ENCODE results near the gene ARHGAP6.

The ARHGAP6 gene

DNA sequence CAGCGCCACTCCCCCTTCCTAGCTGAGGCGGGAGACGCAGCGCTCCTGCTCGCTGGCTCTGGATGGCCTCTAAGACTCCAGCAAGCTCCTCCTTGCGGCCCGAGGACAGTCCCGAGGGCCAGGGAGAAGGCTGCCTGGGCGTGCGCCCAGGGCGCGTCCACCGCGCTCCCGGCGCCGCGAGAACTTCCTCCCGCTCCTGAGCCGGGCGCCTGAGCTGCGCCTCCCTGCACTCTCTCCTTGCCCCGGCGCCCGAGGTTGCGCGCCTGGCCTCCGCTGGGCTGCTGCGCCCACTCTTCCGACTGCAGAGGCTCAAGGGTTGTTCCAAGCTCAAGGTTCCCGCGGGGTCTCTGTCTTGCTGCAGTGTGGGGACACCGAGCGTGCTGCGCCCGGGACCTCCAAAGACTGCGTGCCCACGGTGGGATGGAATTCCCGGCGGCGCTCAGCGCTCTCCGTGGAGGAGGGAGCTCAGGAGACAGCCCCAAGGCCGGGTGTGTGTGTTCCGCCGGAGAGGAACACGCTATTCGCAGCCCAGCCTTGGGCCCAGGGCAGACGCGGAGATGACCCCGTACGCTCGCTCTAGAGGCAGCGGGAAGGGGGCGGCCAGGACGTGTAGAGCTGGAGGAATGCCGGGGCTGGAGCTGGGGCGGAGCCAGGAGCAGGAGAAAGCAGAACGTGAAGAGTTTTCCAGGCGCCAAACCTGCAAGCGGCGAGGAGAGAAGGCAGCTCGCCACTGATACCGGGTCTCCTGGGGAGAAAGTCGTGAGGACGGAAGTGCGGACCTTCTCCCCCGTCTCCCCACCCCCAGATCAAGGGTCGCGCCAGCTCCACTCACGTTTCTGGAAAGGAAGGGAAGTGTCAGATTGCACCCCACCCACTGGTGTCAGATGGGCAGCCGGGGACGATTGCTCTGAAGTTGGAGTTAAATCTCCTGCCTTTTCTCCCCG, at the start of gene ARHGAP6:
ARHGAP6 (minus strand) TSS at position 753 of the 944 bp plus-strand sequence. CDS start 1,092 bp downstream, outside the sequence.
- DNase-seq (ENCODE audit: low read depth), result no peak
- H3K4me3 ChIP-seq (ENCODE audit: low read depth, low read length), result no peak within 1 kb of the TSS
- TF ChIP-seq, protein P1, sequence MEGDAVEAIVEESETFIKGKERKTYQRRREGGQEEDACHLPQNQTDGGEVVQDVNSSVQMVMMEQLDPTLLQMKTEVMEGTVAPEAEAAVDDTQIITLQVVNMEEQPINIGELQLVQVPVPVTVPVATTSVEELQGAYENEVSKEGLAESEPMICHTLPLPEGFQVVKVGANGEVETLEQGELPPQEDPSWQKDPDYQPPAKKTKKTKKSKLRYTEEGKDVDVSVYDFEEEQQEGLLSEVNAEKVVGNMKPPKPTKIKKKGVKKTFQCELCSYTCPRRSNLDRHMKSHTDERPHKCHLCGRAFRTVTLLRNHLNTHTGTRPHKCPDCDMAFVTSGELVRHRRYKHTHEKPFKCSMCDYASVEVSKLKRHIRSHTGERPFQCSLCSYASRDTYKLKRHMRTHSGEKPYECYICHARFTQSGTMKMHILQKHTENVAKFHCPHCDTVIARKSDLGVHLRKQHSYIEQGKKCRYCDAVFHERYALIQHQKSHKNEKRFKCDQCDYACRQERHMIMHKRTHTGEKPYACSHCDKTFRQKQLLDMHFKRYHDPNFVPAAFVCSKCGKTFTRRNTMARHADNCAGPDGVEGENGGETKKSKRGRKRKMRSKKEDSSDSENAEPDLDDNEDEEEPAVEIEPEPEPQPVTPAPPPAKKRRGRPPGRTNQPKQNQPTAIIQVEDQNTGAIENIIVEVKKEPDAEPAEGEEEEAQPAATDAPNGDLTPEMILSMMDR (IDR thresholded peaks at IDR 0.05; ENCODE audit: control insufficient read depth, extremely low read depth, insufficient read depth), result no peak

- no peak overlapping the region for H3K4me3 ChIP-seq (ENCODE audit: low read depth, low read length)
- DNase-seq (ENCODE audit: low read depth), result no peak
- TF ChIP-seq, protein P1 (IDR thresholded peaks at IDR 0.05; ENCODE audit: control insufficient read depth, extremely low read depth, insufficient read depth), result no peak
Measured at GRCh38 chrX:11704725-11705495, 39.2 kb upstream of the ARHGAP6 start.

GRCh38 chrX:11703855-11704254, 38.1 kb upstream of the ARHGAP6 start:
- no peak for DNase-seq (ENCODE audit: low read depth)
- TF ChIP-seq, protein P1 (IDR thresholded peaks at IDR 0.05; ENCODE audit: control insufficient read depth, extremely low read depth, insufficient read depth), result no peak
- no peak overlapping the region for H3K4me3 ChIP-seq (ENCODE audit: low read depth, low read length)

DNA sequence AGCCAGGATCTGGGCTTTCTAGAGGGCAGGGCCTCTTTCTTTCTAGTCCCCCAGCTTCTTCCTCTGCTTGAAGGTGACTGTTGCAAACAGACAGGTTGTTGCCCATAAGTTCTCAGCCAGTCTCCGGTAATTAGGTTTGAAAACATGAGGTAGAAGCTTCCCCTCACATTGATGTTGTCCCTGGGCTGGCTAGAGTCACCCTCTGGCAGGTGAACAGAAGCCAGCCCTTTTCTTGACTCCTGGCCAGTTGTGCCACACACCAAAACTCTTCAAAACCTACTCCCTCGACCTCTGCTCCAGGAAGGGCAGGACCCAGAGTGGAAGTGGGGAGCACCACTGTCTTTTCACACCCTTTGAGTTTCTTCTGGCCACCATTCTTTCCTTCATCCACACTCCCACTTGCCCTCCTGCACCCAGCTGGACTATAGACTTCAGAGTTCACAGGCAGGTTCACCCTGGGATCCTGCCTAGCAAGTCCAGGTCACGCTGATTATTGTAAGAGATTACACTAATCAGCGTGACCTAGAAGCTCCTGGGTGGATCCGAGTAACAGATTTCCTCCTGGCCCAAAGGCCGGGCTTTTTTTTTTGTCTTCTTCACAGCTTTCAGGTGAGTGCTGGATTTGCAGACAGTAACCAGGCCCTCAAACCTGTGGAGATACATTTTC, 37.4 kb upstream of the ARHGAP6 start:
- no peak overlapping the region for H3K4me3 ChIP-seq (ENCODE audit: low read depth, low read length)
- TF ChIP-seq, protein P1 (IDR thresholded peaks at IDR 0.05; ENCODE audit: control insufficient read depth, extremely low read depth, insufficient read depth), result no peak
- DNase-seq (ENCODE audit: low read depth), result no peak

DNA sequence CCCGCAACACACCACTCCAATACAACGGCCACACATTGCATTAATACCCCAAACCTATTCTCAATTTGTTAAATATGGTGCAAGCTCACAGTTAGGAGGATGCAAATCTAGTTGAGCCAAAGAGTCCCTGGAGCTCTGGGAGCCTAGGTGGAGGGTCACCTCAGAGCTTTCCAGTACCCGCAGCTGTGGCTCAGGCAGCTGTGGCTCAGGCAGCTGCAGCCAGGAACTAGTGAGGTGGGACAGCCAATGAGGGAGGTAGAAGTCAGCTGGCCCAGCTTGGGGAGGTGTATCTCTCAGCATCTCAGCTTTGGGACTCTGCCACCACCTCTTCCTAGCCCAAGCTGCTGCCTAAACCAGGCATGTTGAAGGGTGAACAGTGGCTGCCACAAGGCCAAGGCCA, 36.7 kb upstream of the ARHGAP6 start:
- no peak for DNase-seq (ENCODE audit: low read depth)
- H3K4me3 ChIP-seq (ENCODE audit: low read depth, low read length), result no peak overlapping the region
- TF ChIP-seq, protein P1 (IDR thresholded peaks at IDR 0.05; ENCODE audit: control insufficient read depth, extremely low read depth, insufficient read depth), result no peak

DNA sequence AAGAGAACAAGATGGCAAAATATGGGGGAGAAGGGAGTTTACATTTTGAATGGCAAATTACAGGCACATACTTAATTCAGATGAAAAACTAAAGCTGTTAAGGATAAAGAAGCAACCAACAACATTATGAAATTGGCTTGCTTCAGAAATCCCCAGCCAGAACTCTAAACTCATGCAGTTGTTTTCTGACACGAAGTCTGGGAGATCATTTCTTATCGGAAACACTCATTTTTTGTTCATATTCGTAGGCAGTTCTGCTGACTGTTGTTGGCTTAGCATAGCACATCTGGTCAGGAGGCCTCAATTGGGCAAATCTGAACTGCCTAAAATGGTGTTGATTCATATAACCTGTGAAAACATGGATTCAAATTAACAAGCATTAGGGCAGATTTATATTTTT, 33.0 kb upstream of the ARHGAP6 start:
- TF ChIP-seq, protein P1 (IDR thresholded peaks at IDR 0.05; ENCODE audit: control insufficient read depth, extremely low read depth, insufficient read depth), result no peak
- H3K4me3 ChIP-seq (ENCODE audit: low read depth, low read length), result no peak overlapping the region
- no peak for DNase-seq (ENCODE audit: low read depth)
